Activated T-helper 1 cell treated with anti-CD3 and anti-CD28 coated beads, Interleukin-12 subunit alpha, Interleukin-12 subunit beta, Interleukin-2, Interleukin-4 antibody, amounts not matched to agents 30 ng/mL and 10 ng/mL and 1 ng/mL, durations not matched to agents 14 hours and 24 hours and 36 hours (primary cell): Measurements from ENCODE around the gene LRP1-AS. TPM values are rescaled to one million over a fixed set of nuclear protein-coding genes. Genes with fewer than 3 reads are reported as not detected.
A peak's percentile ranks its signal among the peaks of the same experiment; 100 is the strongest.
"Not testable (repeated sequence)": the region's sequence is repeated elsewhere in the genome, so short reads cannot be mapped to it uniquely, and the experiment has no call there.

ENCODE experiments used
- DNase-seq: peaks from one replicate; pipeline ENCODE4 v3.0.0; 2021; ENCODE audit warnings: low spot score
- H3K27ac Mint-ChIP-seq: one replicate; pipeline ENCODE4 v1.8.0; 2021; ENCODE audit warnings: mild to moderate bottlenecking, mixed read lengths
- H3K27me3 Mint-ChIP-seq: one replicate; pipeline ENCODE4 v1.8.0; 2022; ENCODE audit warnings: mild to moderate bottlenecking, moderate library complexity, mixed read lengths; ENCODE audit not compliant: insufficient read depth
- H3K36me3 Mint-ChIP-seq: one replicate; pipeline ENCODE4 v1.8.0; 2021; ENCODE audit warnings: low read depth, mixed read lengths
- H3K4me1 Mint-ChIP-seq: one replicate; pipeline ENCODE4 v1.8.0; 2021; ENCODE audit warnings: low read depth, mixed read lengths
- H3K4me3 Mint-ChIP-seq: one replicate; pipeline ENCODE4 v1.8.0; 2021; ENCODE audit warnings: mild to moderate bottlenecking, moderate library complexity, mixed read lengths
- H3K9me3 Mint-ChIP-seq: one replicate; pipeline ENCODE4 v1.8.0; 2021; ENCODE audit warnings: mixed read lengths
- intact Hi-C: fragments of 100-400 bp; cut with micrococcal nuclease; formaldehyde crosslinking; loops from one replicate; pipeline ENCODE4 v1.15.1; 2024
- total RNA-seq: library from RNA; stranded (reverse); gene quantifications from 2 replicates; pipeline ENCODE4 v1.2.3, GENCODE V29; 2022

LRP1-AS gene
- total RNA-seq, 1 donor from 2014 or later = not detected

DNA sequence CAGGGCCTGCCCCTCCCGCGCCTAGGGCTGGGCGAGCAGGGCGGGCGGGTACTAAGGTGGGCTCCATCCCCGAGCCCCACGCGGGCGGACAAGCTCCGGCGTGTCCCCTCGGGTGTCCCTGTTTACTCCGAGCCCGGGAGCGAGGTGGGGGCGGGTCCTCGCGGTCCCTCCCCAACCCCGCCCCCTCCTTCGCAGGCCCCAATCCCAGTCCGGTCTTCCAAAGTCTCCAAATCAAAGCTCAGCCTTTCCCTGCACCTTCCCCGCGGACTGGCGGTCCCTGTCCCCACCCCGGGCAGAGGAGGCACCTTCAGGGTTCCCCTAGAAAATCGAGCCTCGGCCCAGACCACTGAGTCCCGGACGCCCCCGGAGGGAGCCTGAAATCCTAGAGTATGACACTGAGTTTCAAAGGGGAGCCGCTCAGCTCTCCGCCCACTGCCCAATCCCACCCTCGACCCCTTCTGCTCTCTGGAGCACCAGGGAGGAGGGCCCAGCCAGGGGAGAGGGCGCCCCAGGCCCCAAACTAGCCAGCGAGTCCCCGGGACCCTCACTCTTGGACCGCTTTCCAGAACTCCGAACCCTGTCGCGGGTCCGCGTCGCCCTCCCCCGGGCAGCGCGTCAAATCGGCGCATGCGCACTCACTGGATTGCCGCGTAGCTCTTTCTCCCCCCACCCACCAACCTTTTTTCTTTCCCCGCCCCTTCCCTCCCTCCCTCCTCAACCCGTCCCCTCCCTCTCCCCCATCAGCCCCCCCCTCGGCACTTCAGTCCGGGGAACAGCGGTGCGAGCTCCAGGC is 19.5 kb downstream of the LRP1-AS start, which contains the start of gene LRP1:
Gene LRP1, plus strand, starts transcription at position 758 of the 793 bp plus-strand sequence. CDS start 482 bp downstream, outside the sequence.
- no peak within 1 kb of the TSS for H3K27ac Mint-ChIP-seq
- peak; percentile 63 for DNase-seq
- intact Hi-C loops = loop anchor here (2.0 kb wide), 1 partner anchor 115 kb away; no protein-coding TSS in a partner anchor
- H3K27me3 Mint-ChIP-seq = peaks cover 53% of the 10 kb centered on the region
- H3K4me1 Mint-ChIP-seq = peaks cover 23% of the 10 kb centered on the region
- peak within 1 kb of the TSS; percentile 85 for H3K4me3 Mint-ChIP-seq
- H3K36me3 Mint-ChIP-seq = peaks cover 6% of the 10 kb centered on the region
- H3K9me3 Mint-ChIP-seq = peaks cover 11% of the 10 kb centered on the region

DNA sequence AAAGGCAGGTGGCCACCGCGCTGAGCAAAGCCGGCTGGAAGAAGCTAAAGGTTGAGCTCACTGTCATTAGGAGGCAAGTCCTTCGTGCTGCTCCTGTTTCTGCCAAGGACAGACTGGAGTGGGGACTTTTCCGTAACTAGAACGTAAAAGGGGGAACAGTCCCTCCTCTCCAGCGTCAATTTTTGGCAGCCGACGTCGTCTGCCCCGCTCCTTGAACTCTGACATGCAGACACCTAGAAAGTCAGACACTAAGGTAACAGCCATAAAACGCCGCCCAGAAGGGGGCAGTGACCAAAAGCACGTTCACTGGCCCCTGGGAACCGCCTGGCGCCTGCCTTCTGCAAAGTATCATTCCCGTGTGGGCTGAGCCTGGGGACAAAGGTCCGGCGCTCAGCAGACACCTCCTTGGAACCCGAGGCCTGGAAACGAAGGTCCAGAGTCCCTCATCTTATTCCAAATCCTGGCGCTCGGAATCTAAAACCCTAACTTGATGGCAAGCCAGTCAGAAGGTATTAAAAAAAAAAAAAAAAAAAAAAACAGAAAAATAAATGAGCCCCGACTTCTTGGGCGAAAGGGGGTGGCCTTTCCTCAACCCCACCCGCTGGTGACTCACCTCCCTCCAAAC is 20.2 kb downstream of the LRP1-AS start:
- DNase-seq = peak; percentile 47
- peaks cover 6% of the 10 kb centered on the region for H3K36me3 Mint-ChIP-seq
- H3K27ac Mint-ChIP-seq = no peak overlapping the region
- peak overlapping the region; percentile 85 for H3K4me3 Mint-ChIP-seq
- intact Hi-C loops = loop anchor here (2.0 kb wide), 1 partner anchor 116 kb away; no protein-coding TSS in a partner anchor
- H3K27me3 Mint-ChIP-seq = peaks cover 55% of the 10 kb centered on the region
- peaks cover 23% of the 10 kb centered on the region for H3K4me1 Mint-ChIP-seq
- peaks cover 17% of the 10 kb centered on the region for H3K9me3 Mint-ChIP-seq

DNA sequence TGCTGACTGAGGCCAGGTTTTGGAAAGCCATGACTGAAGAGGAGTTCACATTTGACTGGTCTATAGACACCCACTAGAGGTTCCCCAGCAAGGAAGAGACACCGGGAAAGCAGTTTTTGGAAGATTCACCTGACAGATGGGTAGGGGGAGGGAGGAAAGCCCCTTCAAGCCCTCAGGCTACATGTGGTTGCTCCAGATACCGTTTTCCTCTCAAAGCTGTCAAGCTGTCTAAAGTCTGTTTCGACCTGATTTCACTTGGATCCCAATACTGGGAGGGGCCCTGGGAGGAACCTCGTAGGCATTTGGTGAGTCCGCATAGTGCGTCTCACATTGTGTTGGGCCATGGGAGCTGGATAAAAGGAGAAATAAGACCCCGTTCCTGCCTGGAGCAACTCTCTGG is 20.9 kb downstream of the LRP1-AS start:
- DNase-seq = no peak
- H3K27me3 Mint-ChIP-seq = peaks cover 55% of the 10 kb centered on the region
- H3K9me3 Mint-ChIP-seq = peaks cover 18% of the 10 kb centered on the region
- peak overlapping the region; percentile 85 for H3K4me3 Mint-ChIP-seq
- intact Hi-C loops = loop anchor here (2.0 kb wide), 1 partner anchor 116 kb away; no protein-coding TSS in a partner anchor
- H3K27ac Mint-ChIP-seq = no peak overlapping the region
- H3K36me3 Mint-ChIP-seq = peaks cover 6% of the 10 kb centered on the region
- peaks cover 23% of the 10 kb centered on the region for H3K4me1 Mint-ChIP-seq

DNA sequence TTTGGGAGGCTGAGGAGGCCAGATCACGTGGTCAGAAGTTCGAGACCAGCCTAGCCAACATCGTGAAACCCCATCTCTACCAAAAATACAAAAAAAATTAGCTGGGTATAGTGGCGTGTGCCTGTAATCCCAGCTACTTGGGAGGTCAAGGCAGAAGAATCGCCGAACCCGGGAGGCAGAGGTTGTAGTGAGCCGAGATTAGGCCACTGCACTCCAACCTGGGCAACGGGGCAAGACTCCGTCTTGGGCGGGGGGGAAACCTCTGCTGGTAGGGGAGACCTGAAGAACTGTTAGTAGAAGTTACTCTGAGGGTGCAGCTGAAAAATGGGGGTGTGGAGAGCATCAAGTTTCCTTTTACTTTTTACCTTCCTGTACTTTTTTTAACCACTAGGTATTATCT is 21.4 kb downstream of the LRP1-AS start:
- peaks cover 6% of the 10 kb centered on the region for H3K36me3 Mint-ChIP-seq
- peaks cover 50% of the 10 kb centered on the region for H3K27me3 Mint-ChIP-seq
- no peak for DNase-seq
- intact Hi-C loops = loop anchor here (2.0 kb wide), 1 partner anchor 117 kb away; no protein-coding TSS in a partner anchor
- H3K27ac Mint-ChIP-seq = no peak overlapping the region
- H3K4me3 Mint-ChIP-seq = no peak overlapping the region
- peaks cover 23% of the 10 kb centered on the region for H3K4me1 Mint-ChIP-seq
- H3K9me3 Mint-ChIP-seq = peaks cover 18% of the 10 kb centered on the region

DNA sequence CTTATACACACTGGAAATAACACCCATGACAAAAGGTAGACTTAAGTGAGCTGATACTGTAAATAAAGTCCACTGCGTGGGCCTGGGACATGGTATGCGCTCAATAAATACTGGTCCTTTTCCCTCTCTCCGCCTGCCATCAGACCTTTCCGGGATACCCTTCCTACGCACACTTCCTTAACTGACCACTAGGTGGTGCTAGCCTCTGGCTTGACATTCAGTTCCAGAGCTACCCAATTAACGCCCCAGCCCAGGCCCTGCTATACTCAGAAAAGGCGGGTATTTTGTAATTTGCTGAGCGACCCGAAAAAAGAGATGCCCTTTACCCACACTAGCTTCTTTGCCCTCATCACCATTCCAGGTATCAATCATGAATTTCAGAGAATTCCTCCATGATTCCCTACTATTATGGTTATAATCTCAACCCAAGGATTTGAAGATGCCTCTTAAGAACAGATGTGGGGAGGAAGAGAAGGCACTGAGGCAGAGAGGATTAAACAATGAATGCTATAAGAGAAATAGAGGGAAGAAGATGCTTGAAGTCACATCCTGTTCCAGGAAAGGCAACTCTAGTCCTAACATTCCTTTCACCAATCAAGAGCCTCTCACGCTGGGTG is 23.1 kb downstream of the LRP1-AS start:
- H3K36me3 Mint-ChIP-seq = peaks cover 6% of the 10 kb centered on the region
- H3K27ac Mint-ChIP-seq = no peak overlapping the region
- H3K27me3 Mint-ChIP-seq = peaks cover 36% of the 10 kb centered on the region
- peaks cover 17% of the 10 kb centered on the region for H3K4me1 Mint-ChIP-seq
- intact Hi-C loops = loop anchor here (1.0 to 2.0 kb wide), 4 partner anchors 12 to 59 kb away; no protein-coding TSS in a partner anchor
- no peak overlapping the region for H3K4me3 Mint-ChIP-seq
- peak; percentile 62 for DNase-seq
- peaks cover 18% of the 10 kb centered on the region for H3K9me3 Mint-ChIP-seq

DNA sequence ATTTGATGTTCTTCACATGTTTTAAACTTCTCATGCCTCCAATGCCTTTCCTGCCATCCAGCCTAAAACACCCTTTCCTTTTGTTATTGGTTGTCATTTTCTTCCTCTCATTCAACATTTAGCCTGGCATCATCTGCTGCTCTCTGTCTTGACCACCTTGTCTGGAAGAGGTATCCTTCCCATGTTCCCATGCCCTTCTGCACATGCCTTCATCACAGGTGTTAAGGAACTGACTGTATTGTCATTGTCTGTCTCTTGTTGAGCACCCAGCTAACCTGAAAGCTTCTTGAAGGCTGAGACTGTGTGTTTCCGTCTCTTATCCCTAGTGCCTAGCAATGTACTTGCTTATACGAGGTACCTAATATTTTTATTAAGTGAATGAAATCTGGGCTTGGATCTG is 23.6 kb downstream of the LRP1-AS start:
- Mint-ChIP-seq H3K36me3 (peaks cover 6% of the 10 kb centered on the region), H3K4me3 (no peak overlapping the region)
- intact Hi-C loops = loop anchor here (1.0 to 2.0 kb wide), 4 partner anchors 12 to 59 kb away; no protein-coding TSS in a partner anchor

DNA sequence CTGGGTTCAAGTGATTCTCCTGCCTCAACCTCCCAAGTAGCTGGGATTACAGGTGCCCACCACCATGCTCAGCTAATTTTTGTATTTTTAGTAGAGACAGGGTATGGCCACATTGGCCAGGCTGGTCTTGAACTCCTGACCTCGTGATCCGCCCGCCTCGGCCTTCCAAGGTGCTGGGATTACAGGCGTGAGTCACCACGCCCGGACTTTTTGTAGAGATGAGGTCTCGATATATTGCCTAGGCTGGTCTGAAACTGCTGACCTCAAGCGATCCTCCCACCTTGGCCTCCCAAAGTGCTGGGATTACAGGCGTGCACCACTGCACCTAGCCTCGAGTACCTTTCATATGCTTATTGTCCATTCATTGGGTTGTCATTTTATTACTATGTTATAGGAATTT is 26.7 kb downstream of the LRP1-AS start:
- DNase-seq, intact Hi-C loops, H3K4me1 Mint-ChIP-seq, H3K27ac Mint-ChIP-seq, H3K4me3 Mint-ChIP-seq, H3K36me3 Mint-ChIP-seq: not testable (repeated sequence)
- H3K27me3 Mint-ChIP-seq = peaks cover 26% of the 10 kb centered on the region
- H3K9me3 Mint-ChIP-seq = peaks cover 18% of the 10 kb centered on the region

More for the DNA sequence above, 23.6 kb downstream of the LRP1-AS start:
- Mint-ChIP-seq H3K27ac (no peak overlapping the region), H3K27me3 (peaks cover 36% of the 10 kb centered on the region), H3K4me1 (peaks cover 17% of the 10 kb centered on the region), H3K9me3 (peaks cover 18% of the 10 kb centered on the region)
- DNase-seq = no peak

DNA sequence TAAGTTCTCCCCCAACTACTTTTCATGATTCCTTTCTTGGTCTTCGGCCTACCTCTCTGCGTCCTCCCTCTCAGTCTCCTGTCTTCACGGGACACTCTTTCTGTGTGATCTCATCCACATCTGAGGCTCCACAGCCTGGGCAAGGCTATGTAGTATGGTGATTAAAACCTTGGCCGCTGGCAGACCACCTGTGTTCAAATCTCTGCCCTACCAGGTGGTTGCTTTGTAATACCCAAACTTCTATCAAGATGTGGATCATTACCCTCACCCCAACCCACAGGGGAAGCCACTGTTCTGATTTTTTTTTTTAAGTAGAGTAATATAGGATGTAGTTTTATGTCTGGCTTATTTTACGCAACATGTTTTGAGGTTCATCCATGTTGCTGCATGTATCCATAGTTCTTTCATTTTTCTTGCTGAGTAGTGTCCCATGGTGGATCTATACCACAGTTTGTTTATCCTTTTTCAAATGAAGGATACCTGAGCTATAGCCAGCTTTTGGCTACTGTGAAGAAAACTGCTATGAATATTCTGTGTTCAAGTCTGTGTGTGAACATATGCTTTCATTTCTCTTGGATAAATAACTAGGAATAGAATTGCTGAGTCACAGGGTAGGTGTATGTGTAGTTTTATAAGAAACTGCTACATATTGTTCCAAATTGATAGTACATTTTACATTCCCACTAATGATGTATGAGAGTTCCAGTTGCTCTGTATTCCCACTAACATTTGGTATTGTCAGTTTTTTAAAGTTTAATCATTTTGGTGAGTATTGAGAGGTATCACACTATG is 27.9 kb downstream of the LRP1-AS start:
- H3K27me3 Mint-ChIP-seq = peaks cover 17% of the 10 kb centered on the region
- no peak overlapping the region for H3K27ac Mint-ChIP-seq

DNA sequence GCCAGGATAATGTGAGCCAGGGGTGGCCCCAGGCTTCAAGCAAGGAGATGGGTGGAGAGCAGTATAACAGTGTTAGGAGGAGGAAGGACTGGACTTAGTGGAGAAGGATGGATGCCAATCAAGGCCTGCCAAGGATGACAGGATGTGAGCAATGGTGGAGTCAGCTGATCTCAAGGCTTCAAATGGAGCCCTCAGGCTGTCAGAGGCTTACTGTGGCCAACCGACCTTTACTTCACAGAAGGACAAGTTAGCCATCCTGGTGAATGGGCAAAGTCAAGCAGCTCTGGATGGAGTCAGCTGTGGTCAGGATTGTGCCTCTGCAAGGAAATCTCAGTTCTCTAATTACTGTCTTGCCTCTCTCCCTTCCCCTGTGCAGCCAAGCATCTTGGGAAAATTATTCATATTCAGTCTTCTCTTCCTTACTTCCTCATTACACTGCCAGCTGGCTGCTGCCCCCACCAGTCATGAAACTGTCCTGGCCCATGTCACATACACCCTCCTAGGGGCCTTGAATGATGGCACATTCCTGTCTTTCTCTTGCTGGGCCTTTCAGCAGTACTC is 28.6 kb downstream of the LRP1-AS start:
- H3K27ac Mint-ChIP-seq = no peak overlapping the region
- intact Hi-C loops = no loop called here
- DNase-seq = no peak

More for the DNA sequence above, 27.9 kb downstream of the LRP1-AS start:
- H3K4me3 Mint-ChIP-seq = no peak overlapping the region
- intact Hi-C loops = no loop called here
- peaks cover 6% of the 10 kb centered on the region for H3K36me3 Mint-ChIP-seq
- peaks cover 18% of the 10 kb centered on the region for H3K9me3 Mint-ChIP-seq
- DNase-seq = no peak
- peaks cover 6% of the 10 kb centered on the region for H3K4me1 Mint-ChIP-seq

DNA sequence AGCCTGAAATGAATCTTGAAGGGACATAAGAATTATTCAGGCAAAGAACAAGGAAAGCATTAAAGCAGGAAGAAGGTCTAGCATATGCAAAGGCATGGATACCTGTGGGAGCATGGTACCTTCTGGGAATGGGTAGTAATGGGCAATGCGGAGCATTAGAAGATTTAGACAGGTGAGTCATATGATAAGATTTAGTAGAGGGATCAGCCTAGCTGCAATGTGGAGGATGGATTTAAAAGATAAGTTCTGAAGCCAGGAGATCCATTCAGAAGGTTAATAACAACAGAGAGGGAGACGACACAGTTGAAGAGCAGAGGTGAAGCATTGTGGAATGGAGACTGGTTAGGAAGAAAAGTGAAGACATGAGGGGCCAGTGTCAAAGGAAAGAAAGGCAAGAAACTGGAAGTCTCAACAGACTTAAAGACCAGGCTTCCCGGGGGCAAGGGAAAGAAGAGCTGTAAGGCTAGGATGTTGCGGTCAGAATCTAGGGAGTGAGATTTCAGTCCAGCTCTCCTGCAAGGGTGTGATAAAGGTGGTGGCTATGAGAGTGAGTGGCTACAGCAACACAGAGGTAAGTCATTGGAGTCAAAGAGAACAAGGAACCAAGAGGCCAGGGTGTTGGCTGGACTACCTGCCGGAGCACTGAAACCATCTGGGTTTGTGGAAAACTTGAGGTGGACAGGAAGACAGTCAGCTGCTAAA is 30.7 kb downstream of the LRP1-AS start:
- intact Hi-C loops = no loop called here
- Mint-ChIP-seq H3K4me1 (peaks cover 13% of the 10 kb centered on the region), H3K27ac (no peak overlapping the region), H3K4me3 (no peak overlapping the region), H3K36me3 (no peaks in the 10 kb centered on the region), H3K9me3 (no peaks in the 10 kb centered on the region), H3K27me3 (peaks cover 4% of the 10 kb centered on the region)
- DNase-seq = no peak

More for the DNA sequence above, 28.6 kb downstream of the LRP1-AS start:
- Mint-ChIP-seq H3K36me3 (peaks cover 4% of the 10 kb centered on the region), H3K27me3 (peaks cover 11% of the 10 kb centered on the region), H3K4me3 (no peak overlapping the region), H3K4me1 (no peaks in the 10 kb centered on the region), H3K9me3 (peaks cover 12% of the 10 kb centered on the region)

DNA sequence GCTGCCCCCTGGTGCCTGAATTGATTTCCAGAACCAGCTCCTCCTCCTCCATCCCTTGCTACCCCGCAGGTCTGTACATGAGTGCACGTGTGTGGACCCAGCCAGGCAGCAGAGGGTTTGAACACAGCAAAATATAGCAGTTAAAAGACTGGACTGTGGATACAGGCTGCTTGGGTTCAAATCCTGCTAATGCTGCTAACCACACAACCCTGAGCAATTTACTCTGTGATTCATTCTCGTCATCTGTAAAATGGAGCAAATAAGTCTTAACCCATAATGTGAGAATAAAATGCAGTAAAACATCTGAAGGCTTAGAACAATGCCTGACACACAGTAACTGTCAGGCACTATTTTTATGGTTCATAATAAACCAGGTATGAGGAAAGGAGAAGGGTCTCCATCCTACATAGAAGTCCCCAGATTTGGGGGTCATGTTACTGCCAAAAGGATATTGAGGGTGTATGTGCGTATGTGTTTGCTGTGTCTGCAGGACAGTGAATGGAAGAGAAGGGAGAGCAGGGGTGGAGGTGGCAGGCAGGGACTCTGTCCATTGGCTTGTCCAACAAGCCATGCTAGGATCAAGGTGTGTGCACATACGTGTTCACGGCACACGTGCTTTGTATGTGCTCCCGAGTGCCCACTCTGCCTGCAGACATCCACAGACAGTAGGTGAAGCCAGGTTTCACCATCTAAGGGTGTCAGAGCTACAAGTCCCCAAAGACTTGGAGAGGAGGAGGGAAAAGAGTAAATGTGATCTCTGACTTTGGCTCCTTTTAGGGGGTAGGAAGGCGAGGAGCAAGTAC is 34.7 kb downstream of the LRP1-AS start:
- peaks cover 43% of the 10 kb centered on the region for H3K4me1 Mint-ChIP-seq
- peak overlapping the region; percentile 99 for H3K4me3 Mint-ChIP-seq
- H3K27me3 Mint-ChIP-seq = peaks cover 4% of the 10 kb centered on the region
- intact Hi-C loops = loop anchor here (1.0 to 5.0 kb wide), 8 partner anchors 12 to 424 kb away; partner anchors contain the start of genes NACA and PTGES3
- no peak for DNase-seq
- no peaks in the 10 kb centered on the region for H3K9me3 Mint-ChIP-seq
- H3K36me3 Mint-ChIP-seq = peaks cover 9% of the 10 kb centered on the region
- H3K27ac Mint-ChIP-seq = peak overlapping the region; percentile 98
